ENCODE results near the gene KIAA1671.
"Not testable (repeated sequence)": the region's sequence is repeated elsewhere in the genome, so short reads cannot be mapped to it uniquely, and the experiment has no call there.

Gene KIAA1671

DNA sequence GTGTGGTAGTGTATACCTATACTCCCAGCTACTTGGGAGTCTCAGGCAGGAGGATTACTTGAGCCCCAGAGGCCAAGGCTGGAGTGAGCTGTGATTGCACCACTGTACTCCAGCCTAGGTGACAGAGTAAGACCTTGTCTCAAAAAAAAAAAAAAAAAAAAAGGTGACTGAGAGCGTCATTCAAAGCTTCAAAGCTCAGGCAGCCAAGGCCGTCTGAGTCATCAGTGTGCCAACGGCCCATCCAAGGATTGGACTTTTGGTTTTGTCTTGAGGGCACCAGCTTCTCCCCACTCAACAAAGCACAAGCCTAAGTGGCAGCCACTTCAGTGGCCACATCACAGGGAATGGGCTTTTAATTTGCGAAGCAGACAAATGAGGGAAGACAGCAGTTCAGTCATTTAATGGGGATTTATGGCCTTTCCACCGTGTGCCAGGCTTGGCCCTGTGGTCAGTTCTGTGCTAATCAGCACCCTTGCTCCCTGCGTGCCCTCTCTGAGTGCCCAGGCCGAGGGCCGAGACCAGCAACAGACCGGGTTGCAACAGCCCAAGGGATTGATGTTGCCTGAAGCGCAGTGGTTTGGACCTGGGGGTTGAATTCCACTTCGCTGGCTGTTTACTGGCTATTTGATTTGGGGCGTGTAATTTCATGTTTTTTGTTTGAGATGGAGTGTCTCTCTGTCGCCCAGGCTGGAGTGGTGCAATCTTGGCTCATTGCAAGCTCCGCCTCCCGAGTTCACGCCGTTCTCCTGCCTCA lies 216.9 kb downstream of the KIAA1671 start:
- DNase-seq (ENCODE audit: low read depth in 2 of 2): no peak

DNA sequence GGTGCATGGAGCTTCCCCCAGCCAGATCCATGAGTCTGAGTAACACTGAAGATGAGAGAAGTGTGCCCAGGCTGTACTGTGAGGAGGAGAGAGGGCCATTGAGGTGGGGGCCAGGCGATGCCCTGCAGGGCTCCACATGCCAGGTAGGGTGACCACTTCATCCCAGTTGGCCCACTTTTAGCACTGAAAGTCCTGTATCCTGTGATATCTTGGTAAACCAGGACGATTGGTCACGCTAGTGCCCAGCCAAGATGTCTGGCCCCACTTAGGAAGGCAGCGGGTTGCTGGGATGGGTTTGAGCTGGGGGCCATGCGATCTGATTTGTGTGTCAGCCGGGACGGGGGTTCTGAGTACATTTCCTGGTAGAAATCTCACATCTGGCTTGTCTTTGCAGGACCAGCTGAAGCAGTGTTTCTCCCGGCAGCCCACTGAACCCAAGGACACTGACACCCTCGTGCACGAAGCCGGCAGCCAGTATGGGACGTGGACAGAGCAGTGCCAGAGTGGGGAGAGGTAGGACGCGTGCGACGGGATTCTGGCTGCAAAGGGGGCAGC lies 218.0 kb downstream of the KIAA1671 start:
- DNase-seq (ENCODE audit: low read depth in 2 of 2): no peak

DNA sequence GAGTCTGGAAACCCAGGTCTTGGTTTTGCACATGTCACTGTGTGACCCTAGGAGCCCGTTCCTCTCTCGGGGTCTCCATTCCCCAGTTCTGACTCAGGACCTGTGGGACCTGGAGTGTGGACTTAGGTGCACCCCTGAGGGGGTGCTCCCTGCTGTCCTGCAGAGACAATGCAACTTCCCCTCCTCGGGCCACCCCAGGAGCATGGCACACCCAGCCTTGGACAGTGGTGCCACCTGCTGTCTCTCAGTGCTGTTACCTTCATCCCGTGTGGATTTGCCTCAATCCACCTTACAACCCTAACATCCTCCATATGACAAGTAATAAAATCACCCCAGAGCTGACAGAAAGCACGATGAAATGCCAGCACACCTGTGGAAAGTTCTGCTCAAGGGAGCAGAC lies 219.6 kb downstream of the KIAA1671 start:
- peak in 1 of 2 donors; percentile 8 for DNase-seq (ENCODE audit: low read depth in 2 of 2)

DNA sequence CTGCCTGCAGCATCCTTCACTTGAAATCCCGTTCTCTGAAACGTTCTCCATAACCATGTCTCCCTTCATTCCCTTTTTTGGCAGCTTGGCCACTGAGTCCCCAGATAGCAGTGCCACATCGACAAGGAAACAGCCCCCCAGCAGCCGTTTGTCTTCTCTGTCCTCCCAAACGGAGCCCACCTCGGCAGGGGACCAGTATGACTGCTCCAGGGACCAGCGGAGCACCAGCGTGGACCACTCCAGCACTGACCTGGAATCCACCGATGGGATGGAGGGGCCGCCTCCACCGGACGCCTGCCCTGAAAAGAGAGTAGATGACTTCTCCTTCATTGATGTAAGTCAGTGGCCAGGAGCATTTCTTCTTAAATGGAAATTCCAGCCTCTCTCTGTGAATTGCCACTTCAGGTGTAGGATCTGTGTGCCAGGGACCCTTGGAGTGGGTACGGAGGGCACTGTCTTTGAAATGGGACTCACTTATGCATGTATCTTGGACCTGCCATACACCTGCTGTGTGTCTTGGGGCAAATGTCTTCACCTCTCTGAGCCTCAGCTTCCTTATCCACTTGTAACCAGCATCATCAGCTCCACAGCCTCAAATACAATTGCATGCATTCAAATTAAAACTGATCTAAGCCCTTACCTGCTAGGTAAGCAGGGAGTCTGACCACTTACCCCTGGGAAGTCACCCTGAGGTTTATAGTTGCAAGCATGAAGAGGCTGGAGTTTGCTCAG lies 221.8 kb downstream of the KIAA1671 start:
- DNase-seq (ENCODE audit: low read depth in 2 of 2): no peak

DNA sequence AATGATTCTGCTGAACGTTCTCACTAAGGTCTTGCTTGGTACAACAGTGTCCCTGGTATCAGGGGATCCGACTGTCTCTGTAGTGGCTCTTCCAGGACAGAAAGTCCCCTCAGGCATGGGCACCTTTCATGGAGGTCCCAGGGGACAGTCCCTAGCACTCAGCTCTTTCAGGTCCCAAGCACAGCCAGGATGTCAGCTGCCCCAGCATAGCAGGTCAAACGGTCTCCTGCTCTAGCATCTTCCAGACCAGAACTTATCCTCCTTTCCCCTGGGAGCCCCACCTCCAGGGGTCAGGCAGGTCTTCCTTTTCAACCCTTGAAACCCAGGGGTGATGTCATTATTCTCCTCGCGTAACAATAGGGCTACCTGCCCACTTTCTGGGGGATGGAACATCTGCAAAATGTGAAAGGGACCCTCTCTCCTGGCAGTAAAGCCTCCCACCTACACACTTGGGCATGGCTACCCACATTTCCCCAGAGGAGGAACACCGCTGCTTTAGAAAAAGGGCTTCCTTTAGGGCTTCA lies 222.4 kb downstream of the KIAA1671 start:
- no peak for DNase-seq (ENCODE audit: low read depth in 2 of 2)

DNA sequence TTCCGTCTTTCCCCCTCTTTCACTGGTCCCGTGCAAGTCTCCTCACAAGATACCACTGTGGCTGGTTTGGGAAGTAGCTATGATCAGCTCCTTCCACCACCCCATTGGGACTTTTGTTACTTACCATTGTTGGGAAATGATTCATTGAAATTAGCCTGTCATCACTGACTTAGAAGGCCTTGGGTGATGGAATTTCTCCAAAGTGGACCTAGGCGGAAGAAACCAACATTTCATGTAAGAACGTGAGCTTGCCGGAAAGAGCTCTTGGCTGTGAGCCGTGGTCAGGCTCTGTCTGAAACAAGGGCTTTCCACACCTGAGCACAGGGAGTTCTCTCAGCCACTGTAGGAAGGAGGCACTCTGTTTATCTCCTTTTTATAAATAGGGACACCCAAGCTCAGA lies 223.7 kb downstream of the KIAA1671 start:
- no peak for DNase-seq (ENCODE audit: low read depth in 2 of 2)

DNA sequence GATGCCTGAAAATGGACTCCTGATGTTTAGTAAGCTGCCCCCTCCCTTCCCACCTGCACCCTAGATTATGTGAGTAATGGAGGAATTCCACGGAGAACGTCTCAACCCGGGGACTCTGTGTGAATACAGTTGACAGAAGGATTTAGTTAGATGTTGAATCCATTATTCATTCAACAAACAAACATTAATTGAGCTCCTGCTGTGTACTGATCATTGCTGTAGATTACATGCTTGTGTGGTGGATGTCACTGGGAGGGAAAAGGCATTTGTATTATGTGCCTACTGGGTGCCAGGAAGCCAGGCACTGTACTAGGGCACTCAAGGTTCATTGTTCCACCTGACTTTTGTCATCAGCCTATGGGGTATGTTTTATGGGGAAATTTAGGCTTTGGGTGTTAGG lies 224.3 kb downstream of the KIAA1671 start:
- DNase-seq (ENCODE audit: low read depth in 2 of 2): no peak

DNA sequence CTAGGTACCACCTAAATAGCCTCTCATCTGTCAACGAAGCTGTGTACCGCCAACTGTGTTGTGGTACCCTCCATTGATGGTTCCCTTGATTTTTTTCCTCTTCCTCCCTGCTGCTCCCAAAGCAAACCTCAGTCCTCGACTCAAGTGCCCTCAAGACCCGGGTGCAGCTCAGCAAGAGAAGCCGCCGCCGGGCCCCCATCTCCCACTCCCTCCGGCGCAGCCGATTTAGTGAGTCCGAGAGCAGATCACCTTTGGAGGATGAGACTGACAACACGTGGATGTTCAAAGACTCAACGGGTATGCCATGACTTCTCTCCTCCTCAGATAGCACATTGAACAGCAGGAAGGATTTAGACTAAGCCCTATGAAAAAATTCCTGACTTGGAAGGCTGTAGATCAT lies 224.7 kb downstream of the KIAA1671 start:
- DNase-seq (ENCODE audit: low read depth in 2 of 2): no peak

DNA sequence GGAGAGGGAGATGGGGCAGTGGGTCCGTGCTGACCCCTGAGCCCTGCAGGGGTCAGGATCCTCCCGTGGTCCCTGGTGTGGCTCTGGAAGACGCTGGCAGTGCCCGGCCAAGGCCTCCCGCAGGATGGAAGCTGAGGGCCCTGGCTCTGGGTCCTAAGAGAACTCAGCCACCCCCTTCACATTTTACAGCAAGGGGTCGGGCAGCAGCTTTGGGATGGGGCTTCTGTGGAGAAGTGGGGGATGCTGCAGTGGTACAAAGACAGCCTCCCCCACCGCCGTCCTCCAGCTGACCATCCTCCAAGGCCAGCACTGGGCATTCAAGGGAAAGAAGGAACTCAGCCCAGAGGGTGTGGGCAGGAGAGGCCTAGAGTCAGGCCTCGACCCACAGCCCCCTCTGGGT lies 225.4 kb downstream of the KIAA1671 start:
- DNase-seq (ENCODE audit: low read depth in 2 of 2): no peak

DNA sequence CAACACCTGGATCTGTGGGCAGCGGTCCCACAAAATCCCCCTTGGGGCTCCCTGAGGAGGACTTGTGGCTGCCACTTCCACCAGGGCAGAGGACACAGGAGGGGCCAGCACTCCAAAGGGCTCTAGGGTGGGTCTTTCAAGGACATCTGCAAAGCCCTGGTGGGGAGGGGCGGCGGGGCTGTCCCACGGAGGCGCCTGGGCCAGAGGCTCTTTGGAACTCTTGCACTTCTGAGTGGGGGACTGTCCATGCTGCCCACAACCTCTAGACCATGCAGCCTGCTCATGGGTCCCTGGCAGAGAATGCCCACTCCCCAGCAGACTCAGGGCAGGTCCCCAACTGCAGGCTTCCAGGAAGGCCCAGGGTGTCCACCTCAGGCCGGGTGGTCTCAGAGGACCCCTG lies 225.8 kb downstream of the KIAA1671 start:
- DNase-seq (ENCODE audit: low read depth in 2 of 2): not testable (repeated sequence)

DNA sequence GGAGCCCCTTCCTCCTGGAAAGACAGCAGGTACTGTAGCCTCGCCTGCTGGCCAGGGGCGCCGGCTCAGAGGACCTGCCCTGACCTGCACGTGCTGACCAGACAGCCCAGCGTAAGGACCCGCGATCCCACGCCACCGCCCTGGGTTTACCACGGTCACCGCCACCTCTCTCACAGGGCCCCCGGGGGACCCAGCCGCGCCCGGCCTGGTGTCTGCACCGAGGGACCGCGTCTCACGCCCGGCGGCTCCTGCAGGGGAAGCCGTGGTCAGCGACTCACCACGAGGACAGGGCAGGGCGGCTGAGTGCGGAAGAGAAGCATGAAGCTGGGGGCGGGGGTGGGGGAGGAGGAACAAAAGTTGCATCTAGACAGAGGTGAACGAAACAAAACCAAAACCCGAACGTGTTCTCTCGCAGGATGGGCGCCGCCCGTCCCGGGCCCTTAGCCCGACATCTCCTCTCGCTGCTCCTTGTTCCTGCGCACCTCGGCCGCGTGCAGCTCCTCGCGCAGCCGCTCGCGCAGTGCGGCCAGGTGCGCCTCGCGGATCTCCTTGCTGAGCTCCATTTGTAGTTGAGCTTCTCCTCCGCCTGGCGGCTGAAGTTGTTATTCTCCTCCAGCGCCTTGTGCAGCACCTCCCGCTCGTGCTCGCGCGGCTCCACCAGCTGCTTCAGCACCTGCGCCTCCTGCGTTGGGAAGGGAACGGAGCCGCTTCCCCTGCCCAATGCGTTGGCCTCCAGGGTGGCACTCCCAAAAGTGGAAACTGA lies 226.5 kb downstream of the KIAA1671 start:
- DNase-seq (ENCODE audit: low read depth in 2 of 2): not testable (repeated sequence)

DNA sequence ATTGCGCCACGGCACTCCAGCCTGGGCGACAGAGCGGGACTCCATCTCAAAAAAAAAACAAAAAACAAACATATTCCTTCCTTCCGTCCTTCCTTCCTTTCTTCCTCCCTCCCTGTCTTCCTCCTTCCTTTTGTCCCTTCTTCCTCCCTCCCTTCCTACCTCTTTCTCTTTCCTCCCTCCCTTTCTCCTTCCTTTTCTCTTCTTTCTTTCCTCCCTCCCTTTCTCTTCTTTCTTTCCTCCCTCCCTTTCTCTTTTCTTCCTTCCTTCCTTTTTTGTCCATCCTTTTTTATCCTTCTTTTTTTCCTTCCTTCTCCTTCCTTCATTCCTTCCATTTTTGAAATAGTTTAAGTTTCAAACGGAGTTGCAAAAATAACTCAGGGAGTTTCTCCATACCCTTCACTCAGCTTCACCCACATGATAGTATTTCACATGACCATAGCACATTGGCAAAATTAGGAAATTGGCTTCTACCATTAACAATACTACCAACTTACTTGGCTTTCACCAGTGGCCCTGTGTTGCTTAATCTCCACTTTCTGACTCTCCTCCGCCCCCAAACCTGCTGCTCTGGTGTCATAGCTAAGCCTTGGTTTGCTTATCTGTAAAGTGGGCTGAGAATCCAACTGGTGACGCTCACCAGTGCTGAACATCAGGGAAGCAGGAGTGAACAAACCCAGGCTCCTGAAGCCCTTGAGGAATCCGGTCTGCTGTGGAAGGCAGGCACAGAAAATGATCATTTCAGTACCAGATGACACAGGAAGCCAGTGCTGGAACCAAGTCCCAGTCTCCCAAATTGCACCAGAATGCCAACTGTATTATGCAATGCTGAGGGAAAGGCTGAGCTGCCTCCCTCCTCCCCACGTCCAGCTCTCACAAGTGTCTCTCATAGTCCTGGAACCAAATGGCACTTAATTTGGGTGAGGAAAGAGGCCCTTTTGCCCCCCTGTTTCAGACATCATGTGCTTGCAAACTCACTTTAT lies 229.9 kb downstream of the KIAA1671 start:
- DNase-seq (ENCODE audit: low read depth in 2 of 2): no peak

DNA sequence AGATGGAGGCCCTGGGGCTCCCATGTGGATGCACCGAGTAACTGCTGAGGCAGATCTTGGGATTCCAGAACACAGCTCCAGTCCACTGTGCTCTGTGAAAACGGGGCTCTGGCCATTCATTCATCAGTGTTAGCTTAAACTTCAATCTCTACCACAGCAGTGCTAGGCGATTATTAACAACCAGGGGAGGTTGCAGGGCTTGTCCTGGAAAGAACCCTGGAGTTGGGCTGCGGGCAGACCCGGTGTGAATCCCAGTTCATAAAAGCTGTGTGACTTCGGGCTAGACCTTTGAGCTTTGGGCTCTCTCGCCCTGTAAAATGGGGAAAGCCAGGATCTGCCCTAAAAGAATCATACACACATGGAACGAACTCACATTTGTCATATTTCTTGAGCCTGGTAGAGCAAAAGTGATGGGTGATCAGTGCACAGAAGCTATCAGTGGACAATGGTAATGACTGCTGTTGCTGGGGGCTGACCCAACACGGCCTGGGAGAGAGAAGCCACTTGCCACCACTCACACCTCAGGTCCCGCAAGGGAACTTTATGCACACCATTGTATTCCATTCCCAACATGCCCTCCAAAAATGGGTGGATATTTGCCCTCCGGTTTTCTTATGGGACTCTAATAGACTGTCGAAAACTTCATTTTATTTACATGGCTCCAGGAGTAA lies 231.6 kb downstream of the KIAA1671 start:
- DNase-seq (ENCODE audit: low read depth in 2 of 2): no peak

DNA sequence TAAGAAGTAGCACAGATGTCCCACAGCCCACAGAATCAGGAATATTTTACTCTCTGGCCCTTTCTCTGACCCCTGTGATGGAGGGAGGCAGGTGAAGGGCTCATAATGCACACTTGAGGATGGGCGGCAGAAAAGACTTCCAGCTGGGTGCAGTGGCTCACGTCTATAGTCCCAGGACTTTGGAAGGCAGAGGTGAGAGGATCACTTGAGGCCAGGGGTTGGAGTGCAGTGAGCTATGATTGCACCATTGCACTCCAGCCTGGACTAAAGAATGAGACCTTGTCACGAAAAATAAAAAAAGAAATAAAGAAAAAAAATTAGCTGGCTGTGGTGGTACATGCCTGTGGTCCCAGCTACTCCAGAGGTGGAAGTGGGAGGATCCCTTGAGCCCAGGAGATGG lies 233.6 kb downstream of the KIAA1671 start:
- no peak for DNase-seq (ENCODE audit: low read depth in 2 of 2)

DNA sequence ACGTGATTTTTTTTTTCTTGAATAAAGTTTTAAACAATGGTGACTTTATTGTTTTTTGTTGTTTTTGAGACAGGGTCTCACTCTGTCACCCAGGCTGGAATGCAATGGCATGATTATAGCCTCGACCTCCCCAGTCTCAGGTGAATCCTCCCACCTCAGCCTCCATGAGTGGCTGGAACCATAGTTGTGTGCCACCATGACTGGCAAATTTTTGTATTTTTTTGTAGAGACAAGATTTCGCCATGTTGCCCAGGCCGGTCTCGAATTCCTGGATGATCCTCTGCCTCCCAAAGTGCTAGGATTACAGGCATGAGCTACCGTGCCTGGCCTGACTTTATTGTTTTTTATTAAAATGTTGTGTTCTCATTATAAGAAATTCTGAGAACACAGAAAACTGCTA lies 235.0 kb downstream of the KIAA1671 start:
- DNase-seq (ENCODE audit: low read depth in 2 of 2): no peak

DNA sequence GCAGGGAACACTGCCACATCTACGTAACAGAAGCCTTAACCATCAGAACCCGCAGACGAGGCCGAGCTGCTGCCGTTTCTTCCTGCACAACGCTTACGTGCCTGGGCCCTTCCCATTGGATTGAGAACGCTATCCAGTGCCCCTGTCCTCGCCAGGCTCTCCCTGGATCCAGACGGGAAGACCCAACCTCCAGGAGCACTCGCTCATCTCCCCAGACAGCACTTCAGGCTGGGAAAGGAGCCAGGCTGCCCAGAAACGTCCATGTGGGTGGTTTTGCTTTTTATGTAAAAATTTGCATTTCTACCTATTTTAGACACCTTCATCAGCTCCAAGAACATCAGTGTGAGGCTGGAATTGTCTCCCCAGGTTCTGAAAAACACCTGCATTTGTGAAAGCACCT lies 239.9 kb downstream of the KIAA1671 start:
- DNase-seq (ENCODE audit: low read depth in 2 of 2): no peak

DNA sequence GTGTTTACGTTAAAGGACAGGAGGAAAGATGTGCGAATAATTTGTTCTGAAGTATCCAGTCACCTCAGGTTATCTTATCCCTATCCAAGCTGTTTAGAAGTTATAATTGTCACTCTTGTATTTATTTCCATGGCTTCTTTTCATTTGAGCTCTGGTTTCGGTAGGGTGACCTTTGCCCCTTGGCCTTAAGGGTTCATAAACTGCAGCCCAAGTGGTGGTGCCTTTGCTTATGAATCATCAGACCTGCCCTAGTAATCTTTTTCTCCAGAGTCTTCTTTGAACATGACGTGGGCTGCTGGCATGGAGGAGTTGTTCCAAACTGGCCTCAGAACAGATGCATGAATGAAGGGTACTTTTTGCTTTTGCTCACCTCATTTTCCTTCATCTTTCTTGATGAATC lies 240.6 kb downstream of the KIAA1671 start:
- no peak for DNase-seq (ENCODE audit: low read depth in 2 of 2)

DNA sequence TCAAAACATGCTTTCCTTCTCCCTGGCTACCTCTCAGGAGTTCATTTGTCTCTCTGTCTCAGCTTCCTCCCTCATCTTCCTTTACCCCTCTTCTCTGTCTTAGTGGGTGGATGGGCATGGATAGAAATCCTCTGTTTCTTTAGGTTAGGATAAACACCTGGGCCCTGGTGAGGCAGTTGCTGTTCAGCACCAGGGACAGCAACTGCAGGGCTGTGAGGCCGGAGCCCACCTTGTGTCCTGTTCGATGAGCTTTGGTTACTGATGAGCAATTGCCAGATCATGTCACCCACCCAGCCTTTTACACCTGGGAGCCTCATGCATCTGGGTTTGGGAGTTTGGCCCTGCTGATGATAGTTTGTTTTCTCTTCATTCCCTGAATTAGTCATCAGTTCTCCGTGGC lies 241.0 kb downstream of the KIAA1671 start:
- DNase-seq (ENCODE audit: low read depth in 2 of 2): no peak

DNA sequence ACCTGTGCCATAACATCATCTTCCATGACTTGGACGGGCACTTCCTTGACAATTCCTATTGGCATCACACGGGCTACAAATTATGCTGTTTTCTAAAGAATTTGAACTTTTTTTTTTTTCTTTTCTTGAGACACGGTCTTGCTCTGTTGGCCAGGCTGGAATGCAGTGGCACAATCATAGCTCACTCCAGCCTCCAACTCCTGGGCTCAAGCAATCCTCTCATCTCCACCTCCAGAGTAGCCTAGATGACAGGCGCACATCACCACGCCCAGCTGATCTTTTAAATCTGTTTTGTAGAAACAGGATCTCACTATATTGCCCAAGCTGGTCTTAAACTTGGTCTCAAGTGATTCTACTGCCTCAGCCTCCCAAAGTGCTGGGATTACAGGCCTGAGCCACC lies 243.8 kb downstream of the KIAA1671 start:
- no peak for DNase-seq (ENCODE audit: low read depth in 2 of 2)

DNA sequence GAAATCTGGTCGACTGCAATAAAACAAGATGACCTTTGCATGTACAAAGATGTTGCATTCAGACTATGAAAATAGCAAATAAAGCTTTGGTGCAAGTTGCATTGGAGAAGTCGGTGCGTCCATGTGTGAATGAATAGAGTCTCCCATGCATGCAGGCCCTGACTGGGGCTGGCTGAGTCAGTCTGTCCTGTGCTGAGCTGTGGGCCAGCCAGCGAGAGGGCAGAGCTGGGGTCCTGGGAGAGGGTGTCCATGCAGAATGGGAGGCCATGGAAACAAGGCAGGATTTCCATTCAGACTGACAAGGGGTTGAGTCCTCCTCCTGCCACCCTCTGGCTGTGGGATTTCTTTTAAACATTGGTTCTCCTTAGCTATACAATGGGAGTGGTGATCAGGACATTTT lies 244.8 kb downstream of the KIAA1671 start:
- DNase-seq (ENCODE audit: low read depth in 2 of 2): no peak

Measured in stimulated activated CD4-positive, alpha-beta T cell treated with anti-CD3 and anti-CD28 coated beads, Interleukin-15, amount 100 ng/mL, for 48 hours (primary cell).